Adrenal gland (tissue), 12 donors: ENCODE measurements around the gene ZBED5. TPM values are rescaled to one million over a fixed set of nuclear protein-coding genes. Genes with fewer than 3 reads are reported as not detected.
A peak's percentile ranks its signal among the peaks of the same experiment; 100 is the strongest.

Experiments used
- DNase-seq, 7 donors: peaks; one replicate each; pipeline ENCODE4 v3.0.0-alpha.2; 2019 to 2020
- H3K27ac ChIP-seq, 5 donors: fragments of 200-600 bp; sonication (generic) in 4 of 5; 1 replicate in 3 of 5; 2 replicates in 2 of 5; pipeline versions ENCODE4 v1.5.1 to v1.8.0; 2016 to 2020; ENCODE audit warnings: mild to moderate bottlenecking in 1 of 5
- H3K27me3 ChIP-seq: fragments of 200-600 bp; 2 replicates; pipeline ENCODE4 v1.8.0; 2021
- H3K36me3 ChIP-seq, 2 donors: fragments of 200-600 bp; replicated peaks in 1 of 2; 1 replicate in 1 of 2; 2 replicates in 1 of 2; pipeline versions ENCODE4 v1.5.1 to v1.8.0; 2018 to 2022
- H3K4me1 ChIP-seq, 2 donors: fragments of 200-600 bp; replicated peaks in 1 of 2; 1 replicate in 1 of 2; 2 replicates in 1 of 2; pipeline versions ENCODE4 v1.5.1 to v1.8.0; 2018 to 2021
- H3K4me3 ChIP-seq, 4 donors: fragments of 200-600 bp; sonication (generic) in 3 of 4; one replicate each; pipeline ENCODE4 v1.5.1; 2016 to 2018
- H3K9me3 ChIP-seq, 3 donors: fragments of 200-600 bp; sonication (generic) in 1 of 3; replicated peaks in 1 of 3; 1 replicate in 2 of 3; 2 replicates in 1 of 3; pipeline versions ENCODE4 v1.5.1 to v1.8.0; 2016 to 2021
- CTCF ChIP-seq, 6 experiments: fragments of 450-650 bp in 4 of 6; fragments of 200-600 bp in 2 of 6; sonication (generic) in 1 of 6; IDR thresholded peaks; 1 replicate in 5 of 6; 2 replicates in 1 of 6; pipeline versions ENCODE4 v1.5.1 to v1.8.0; 2016 to 2021; ENCODE audit warnings: antibody characterized with exemption in 6 of 6, mild to moderate bottlenecking in 2 of 6, moderate library complexity in 1 of 6
- POLR2A ChIP-seq, 2 donors: fragments of 450-650 bp; IDR thresholded peaks; one replicate each; pipeline ENCODE4 v1.6.1; 2017; ENCODE audit warnings: antibody characterized with exemption in 2 of 2, mild to moderate bottlenecking in 2 of 2, moderate library complexity in 1 of 2
- WGBS, 4 donors: extraction: QIAGEN DNeasy Blood & Tissue Kit in 2 of 4; methylation state at CpG; one replicate each; pipeline versions ENCODE4 v1.1.5 to v1.1.7; 2013 to 2017; 5-methylcytosine and 5-hydroxymethylcytosine counted together
- intact Hi-C, 2 donors: fragments of 100-400 bp; cut with DNase I; formaldehyde crosslinking; loops; one replicate each; pipeline versions ENCODE4 v1.14.1 to v1.15.0; 2022 to 2023
- polyA plus RNA-seq, 3 donors: library from polyadenylated mRNA; stranded (reverse); fragments of 200-250 nt in 2 of 3; fragments of 350-450 nt in 1 of 3; fragmentation: Illumina TruSeq in 1 of 3; extraction: RNeasy Lipid Tissue Mini Kit (QIAGEN cat#74804) in 1 of 3; gene quantifications; one replicate each; pipeline ENCODE4 v1.2.3, GENCODE V29; 2013 to 2014
- total RNA-seq, 9 donors: library from RNA; depleted of rRNA in 4 of 9; stranded (reverse); fragments of >200 nt in 4 of 9; fragments of 120-200 nt in 1 of 9; fragmentation: NEBNext Ultra II Directional in 1 of 9; extraction: Animal tissue kit (Norgen Biotek cat#: 25700) in 1 of 9; gene quantifications; one replicate each; pipeline versions ENCODE4 v1.1.0 to v1.2.4, GENCODE V29; 2013 to 2023
- donor health status: healthy with polysubstance abuse.
- donor health status: Bipolar disorder and iron deficiency.
- donor health status: DM: yes; HTN: yes; CAD: no.
- donor health status: DM: no; HTN: no; CAD: no.
- donor health status: DM: no; HTN: no; CAD: no.
- donor health status: DM: yes; HTN: yes; CAD: no.

ZBED5 gene
- total and polyA plus RNA-seq, 12 donors: 12.3 to 53.3 (median 34.7) TPM

- WGBS, 4 donors: 91 to 96% (median 94%) methylated on average over 7 of the region's 7 CpGs
Observed at GRCh38 chr11:10878408-10879214, 20.8 kb upstream of the ZBED5 start.

GRCh38 chr11:10876158-10876557 is 18.3 kb upstream of the ZBED5 start:
- intact Hi-C loops: no loop called here
- H3K4me3 ChIP-seq: no peak overlapping the region
- H3K9me3 ChIP-seq: peaks cover 0 to 5% (median 4%) of the 10 kb centered on the region in 3 donors
- DNase-seq: no peak
- no peaks in the 10 kb centered on the region for H3K4me1 ChIP-seq
- H3K27me3 ChIP-seq: no peaks in the 10 kb centered on the region
- H3K27ac ChIP-seq: no peak overlapping the region
- H3K36me3 ChIP-seq: no peaks in the 10 kb centered on the region
- no peak for TF ChIP-seq POLR2A (IDR thresholded peaks at IDR 0.05)
- TF ChIP-seq CTCF (IDR thresholded peaks at IDR 0.05): no peak

More at GRCh38 chr11:10878408-10879214, 20.8 kb upstream of the ZBED5 start:
- Histone ChIP-seq H3K27ac (no peak overlapping the region), H3K36me3 (no peaks in the 10 kb centered on the region), H3K4me3 (no peak overlapping the region), H3K4me1 (no peaks in the 10 kb centered on the region), H3K27me3 (no peaks in the 10 kb centered on the region), H3K9me3 (no peaks in the 10 kb centered on the region)
- TF ChIP-seq POLR2A (IDR thresholded peaks at IDR 0.05): no peak
- TF ChIP-seq CTCF (IDR thresholded peaks at IDR 0.05): peak; percentile 4 to 58 (median 42)
- DNase-seq: no peak
- intact Hi-C loops: no loop called here

- intact Hi-C loops: no loop called here
- TF ChIP-seq CTCF (IDR thresholded peaks at IDR 0.05) (no peak), POLR2A (IDR thresholded peaks at IDR 0.05) (no peak)
- no peak overlapping the region for H3K27ac ChIP-seq
- H3K9me3 ChIP-seq: peaks cover 0 to 5% (median 4%) of the 10 kb centered on the region in 3 donors
- DNase-seq: no peak
- WGBS, 4 donors: 86 to 95% (median 90%) methylated on average over 2 of the region's 2 CpGs
- no peaks in the 10 kb centered on the region for H3K4me1 ChIP-seq
- H3K27me3 ChIP-seq: no peaks in the 10 kb centered on the region
- H3K36me3 ChIP-seq: no peaks in the 10 kb centered on the region
- no peak overlapping the region for H3K4me3 ChIP-seq
Observed at GRCh38 chr11:10875430-10876021, 17.7 kb upstream of the ZBED5 start.

GRCh38 chr11:10872097-10872496 is 14.2 kb upstream of the ZBED5 start:
- peaks cover 0 to 8% of the 10 kb centered on the region in 2 donors for H3K4me1 ChIP-seq
- TF ChIP-seq POLR2A (IDR thresholded peaks at IDR 0.05) (no peak), CTCF (IDR thresholded peaks at IDR 0.05) (no peak)
- 92 to 100% (median 95%) methylated on average over 2 of the region's 2 CpGs for WGBS, 4 donors
- no peak overlapping the region for H3K27ac ChIP-seq
- no peaks in the 10 kb centered on the region for H3K36me3 ChIP-seq
- intact Hi-C loops: no loop called here
- no peak for DNase-seq
- no peak overlapping the region for H3K4me3 ChIP-seq
- peaks cover 0 to 5% (median 4%) of the 10 kb centered on the region in 3 donors for H3K9me3 ChIP-seq
- H3K27me3 ChIP-seq: no peaks in the 10 kb centered on the region
